Measurements from ENCODE around the gene MYL3. TPM values are rescaled to one million over a fixed set of nuclear protein-coding genes. Genes with fewer than 3 reads are reported as not detected.

Gene MYL3
- polyA plus RNA-seq, 2 of the 4 experiments (the other 2 are of a cell fraction), result 0.25 TPM; not detected in 1

- WGBS (ENCODE audit: missing lambda C conversion rate), result 59% methylated on average over 2 of the region's 12 CpGs
- H3K4me1 ChIP-seq, result no peaks in the 10 kb centered on the region
- TF ChIP-seq NR3C1 (IDR thresholded peaks at IDR 0.05) (no peak), JUN (IDR thresholded peaks at IDR 0.05) (no peak), MAZ (IDR thresholded peaks at IDR 0.05; ENCODE audit: borderline replicate concordance, low read depth, low read length) (no peak), PBX3 (IDR thresholded peaks at IDR 0.05) (no peak), ZSCAN20 (CRISPR knock-in tag; IDR thresholded peaks at IDR 0.05) (no peak), RARB (CRISPR knock-in tag; IDR thresholded peaks at IDR 0.05) (no peak), FOSL2 (IDR thresholded peaks at IDR 0.05) (no peak), FOSL2 (CRISPR knock-in tag; IDR thresholded peaks at IDR 0.05) (no peak), CTCF (IDR thresholded peaks at IDR 0.05) (no peak), KDM1A (IDR thresholded peaks at IDR 0.05; ENCODE audit: low read depth) (no peak), ESRRA (IDR thresholded peaks at IDR 0.05; ENCODE audit: borderline replicate concordance, low read length) (no peak), HOXB13 (CRISPR knock-in tag; IDR thresholded peaks at IDR 0.05; ENCODE audit: low read depth) (no peak), RFX5 (IDR thresholded peaks at IDR 0.05) (no peak), EP300 (IDR thresholded peaks at IDR 0.05) (no peak), ELK1 (IDR thresholded peaks at IDR 0.05; ENCODE audit: low read depth, low read length) (no peak), E2F6 (IDR thresholded peaks at IDR 0.05; ENCODE audit: borderline replicate concordance, low read depth) (no peak), ZC3H11A (IDR thresholded peaks at IDR 0.05) (no peak)
- H3K4me2 ChIP-seq, result no peak overlapping the region
- H3K4me3 ChIP-seq, result no peak overlapping the region
- no peak for FAIRE-seq
- no peaks in the 10 kb centered on the region for H3K9me3 ChIP-seq
- DNase-seq (ENCODE audit: low read depth in 1 of 2, low spot score in 1 of 2), result no peak
- ChIA-PET POLR2A (no interaction called here), CTCF (interaction anchor here (2.8 kb wide), 1 partner anchor 29 kb away, joined by 27 read pairs; no protein-coding TSS in a partner anchor)
- no peak for ATAC-seq
- no peak overlapping the region for H3K27ac ChIP-seq
Observed at GRCh38 chr3:46865031-46865507, 1.8 kb upstream of the MYL3 start.

- DNase-seq (ENCODE audit: low read depth in 1 of 2, low spot score in 1 of 2) (no peak), ATAC-seq (no peak), FAIRE-seq (no peak)
- Histone ChIP-seq H3K4me3 (no peak overlapping the region), H3K4me1 (no peaks in the 10 kb centered on the region), H3K4me2 (no peak overlapping the region), H3K27ac (no peak overlapping the region), H3K9me3 (no peaks in the 10 kb centered on the region)
- TF ChIP-seq HMGXB4 (CRISPR knock-in tag; IDR thresholded peaks at IDR 0.05; ENCODE audit: borderline replicate concordance), result no peak
- no peak for TF ChIP-seq HDAC2 (IDR thresholded peaks at IDR 0.05)
- TF ChIP-seq E2F6 (IDR thresholded peaks at IDR 0.05; ENCODE audit: borderline replicate concordance, low read depth), result no peak
- no peak for TF ChIP-seq KDM1A (IDR thresholded peaks at IDR 0.05; ENCODE audit: low read depth)
- no peak for TF ChIP-seq MAX (IDR thresholded peaks at IDR 0.05)
- TF ChIP-seq RNF2 (IDR thresholded peaks at IDR 0.05; ENCODE audit: borderline replicate concordance, low read depth), result no peak
- no peak for TF ChIP-seq JUN (IDR thresholded peaks at IDR 0.05)
- TF ChIP-seq HOXB5 (CRISPR knock-in tag; IDR thresholded peaks at IDR 0.05), result no peak
- TF ChIP-seq POLR2A (IDR thresholded peaks at IDR 0.05; ENCODE audit: low read length), result no peak
- TF ChIP-seq MAFK (IDR thresholded peaks at IDR 0.05; ENCODE audit: partially characterized antibody), result no peak
- no peak for TF ChIP-seq EHF (CRISPR knock-in tag; IDR thresholded peaks at IDR 0.05)
- no peak for TF ChIP-seq CHD4 (IDR thresholded peaks at IDR 0.05; ENCODE audit: borderline replicate concordance)
- no peak for TF ChIP-seq RCOR1 (IDR thresholded peaks at IDR 0.05; ENCODE audit: low read depth, low read length)
- no peak for TF ChIP-seq SREBF2 (IDR thresholded peaks at IDR 0.05)
- TF ChIP-seq MYC (IDR thresholded peaks at IDR 0.05; ENCODE audit: borderline replicate concordance, low read length), result no peak
- no peak for TF ChIP-seq RFX5 (IDR thresholded peaks at IDR 0.05)
- TF ChIP-seq BHLHE40 (IDR thresholded peaks at IDR 0.05; ENCODE audit: low read depth, low read length), result no peak
- TF ChIP-seq CBX8 (IDR thresholded peaks at IDR 0.05), result no peak
- no peak for TF ChIP-seq NR3C1 (IDR thresholded peaks at IDR 0.05)
- TF ChIP-seq ZC3H11A (IDR thresholded peaks at IDR 0.05), result no peak
- POLR2A ChIA-PET, result no interaction called here
- WGBS (ENCODE audit: missing lambda C conversion rate), result 32% methylated on average over 5 of the region's 10 CpGs
- CTCF ChIA-PET, result interaction anchor here (1.8 kb wide), 1 partner anchor 30 kb away, joined by 3 read pairs; no protein-coding TSS in a partner anchor
Observed at GRCh38 chr3:46864061-46864881, 1.0 kb upstream of the MYL3 start.

All from A549 (cell line).